Retinal pigment epithelial cell (primary cell): ENCODE measurements around the gene RAN.
"Not testable (repeated sequence)": the region's sequence is repeated elsewhere in the genome, so short reads cannot be mapped to it uniquely, and the experiment has no call there.

Source experiments
- DNase-seq: peaks from one replicate; pipeline ENCODE4 v3.0.0-alpha.2; 2010; ENCODE audit warnings: low read depth
- H3K4me3 ChIP-seq: 2 replicates; pipeline ENCODE4 v1.5.1; 2011; ENCODE audit warnings: mild to moderate bottlenecking, low read length, control low read depth, moderate library complexity
- CTCF ChIP-seq: conservative IDR thresholded peaks from 2 replicates; pipeline ENCODE4 v1.5.1; 2011; ENCODE audit warnings: low read depth, low read length, control low read depth, inconsistent platforms

The RAN gene

DNA sequence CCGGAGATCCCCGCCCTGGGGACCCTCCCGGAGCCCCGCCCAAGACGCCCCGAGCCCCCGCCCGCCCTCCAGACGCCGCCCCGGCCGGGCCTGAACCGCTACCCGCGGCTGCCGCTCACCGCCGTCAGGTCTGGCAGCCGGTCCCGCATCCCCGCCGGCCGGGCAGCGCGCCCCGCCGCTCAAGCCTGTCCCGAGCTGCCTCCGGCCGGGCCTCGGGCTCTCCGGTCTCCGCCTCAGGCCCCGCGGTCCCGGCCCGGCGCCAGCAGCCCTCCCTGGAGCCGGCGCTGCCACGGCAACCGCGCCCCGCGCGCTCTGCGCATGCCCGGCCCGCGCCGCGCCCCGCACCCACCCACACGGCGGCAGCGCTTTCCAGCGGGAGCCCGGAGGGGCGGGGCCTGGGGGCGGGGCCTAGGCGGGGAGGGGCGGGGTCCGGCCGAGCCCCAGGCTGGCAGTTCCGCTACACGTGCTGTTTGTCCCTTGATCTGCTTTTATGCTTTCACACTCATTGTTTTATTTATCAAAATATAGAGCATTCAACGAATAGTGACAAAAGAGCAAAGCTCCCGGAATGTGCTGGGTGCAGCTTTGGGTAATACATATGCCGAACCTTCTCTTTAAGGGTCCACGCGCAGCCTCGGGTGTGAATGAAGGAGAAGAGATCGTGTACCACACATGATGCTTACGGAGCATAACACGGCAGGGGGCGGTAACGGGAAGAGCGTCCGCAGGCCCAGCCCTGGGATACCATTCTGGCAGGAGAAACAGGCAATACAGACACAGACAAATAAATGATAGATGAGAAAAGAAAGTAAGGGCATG is 32.7 kb upstream of the RAN start, which contains the start of gene STX2:
Gene STX2, minus strand, starts transcription at position 300 of the 819 bp plus-strand sequence. Its CDS starts 151 bp downstream, at position 149.
- H3K4me3 ChIP-seq: peak within 1 kb of the TSS; percentile 79
- peak; percentile 12 for DNase-seq
- peak; percentile 40 for TF ChIP-seq CTCF

DNA sequence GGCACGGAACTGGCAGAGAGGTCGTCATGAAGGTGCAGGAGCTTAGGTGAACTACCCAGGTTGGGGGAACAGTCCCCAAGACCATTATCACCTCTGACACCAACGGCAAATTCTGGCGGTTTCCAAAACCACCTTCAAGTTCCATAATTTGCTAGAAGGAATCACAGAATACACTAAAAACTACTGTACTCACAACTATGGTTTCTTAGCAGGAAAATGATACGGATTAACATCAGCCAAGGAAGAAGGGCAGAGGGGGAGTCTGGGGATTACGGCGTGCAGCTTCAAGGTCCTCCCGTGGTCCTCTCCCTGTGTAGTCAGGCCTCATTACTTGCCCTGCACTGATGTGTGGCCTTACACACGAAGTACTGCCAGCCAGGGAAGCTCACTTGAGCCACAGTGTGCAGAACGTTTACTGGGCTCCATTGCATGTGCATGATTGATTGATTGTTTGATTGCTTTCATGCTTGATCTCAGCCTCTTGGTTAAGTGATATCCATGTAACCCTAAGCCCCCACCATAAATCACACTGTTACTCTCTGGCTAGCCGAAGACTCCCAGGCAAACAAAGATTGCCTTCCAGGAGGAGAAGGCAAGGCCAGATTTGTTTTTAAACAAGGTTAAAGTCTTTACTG is 32.0 kb upstream of the RAN start:
- DNase-seq: no peak
- no peak for TF ChIP-seq CTCF
- peak overlapping the region; percentile 48 for H3K4me3 ChIP-seq

- H3K4me3 ChIP-seq: no peak overlapping the region
- no peak for DNase-seq
- TF ChIP-seq CTCF: no peak
Measured at GRCh38 chr12:130846369-130846768, 25.5 kb upstream of the RAN start.

DNA sequence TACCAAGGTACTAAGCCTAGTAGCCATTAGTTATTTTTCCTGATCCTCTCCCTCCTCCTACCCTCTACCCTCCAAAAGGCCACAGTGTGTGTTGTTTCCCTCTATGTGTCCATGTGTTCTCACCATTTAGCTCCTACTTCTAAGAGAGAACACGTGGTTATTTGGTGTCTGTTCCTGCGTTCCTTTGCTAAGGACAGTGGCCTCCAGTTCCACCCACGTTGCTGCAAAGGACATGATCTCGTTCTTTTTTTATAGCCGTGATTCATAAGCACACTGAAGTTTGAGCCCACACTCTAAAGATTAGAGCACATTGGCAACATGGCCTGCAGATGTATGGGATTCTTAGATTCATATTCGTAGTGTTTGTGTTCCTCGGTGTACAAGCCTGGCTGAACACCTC is 24.8 kb upstream of the RAN start:
- DNase-seq: no peak
- no peak overlapping the region for H3K4me3 ChIP-seq

GRCh38 chr12:130848105-130848504 is 23.8 kb upstream of the RAN start:
- DNase-seq, H3K4me3 ChIP-seq: not testable (repeated sequence)

More for the DNA sequence above, 24.8 kb upstream of the RAN start:
- no peak for TF ChIP-seq CTCF

GRCh38 chr12:130848785-130849305 is 23.0 kb upstream of the RAN start:
- not testable (repeated sequence) for H3K4me3 ChIP-seq, DNase-seq

DNA sequence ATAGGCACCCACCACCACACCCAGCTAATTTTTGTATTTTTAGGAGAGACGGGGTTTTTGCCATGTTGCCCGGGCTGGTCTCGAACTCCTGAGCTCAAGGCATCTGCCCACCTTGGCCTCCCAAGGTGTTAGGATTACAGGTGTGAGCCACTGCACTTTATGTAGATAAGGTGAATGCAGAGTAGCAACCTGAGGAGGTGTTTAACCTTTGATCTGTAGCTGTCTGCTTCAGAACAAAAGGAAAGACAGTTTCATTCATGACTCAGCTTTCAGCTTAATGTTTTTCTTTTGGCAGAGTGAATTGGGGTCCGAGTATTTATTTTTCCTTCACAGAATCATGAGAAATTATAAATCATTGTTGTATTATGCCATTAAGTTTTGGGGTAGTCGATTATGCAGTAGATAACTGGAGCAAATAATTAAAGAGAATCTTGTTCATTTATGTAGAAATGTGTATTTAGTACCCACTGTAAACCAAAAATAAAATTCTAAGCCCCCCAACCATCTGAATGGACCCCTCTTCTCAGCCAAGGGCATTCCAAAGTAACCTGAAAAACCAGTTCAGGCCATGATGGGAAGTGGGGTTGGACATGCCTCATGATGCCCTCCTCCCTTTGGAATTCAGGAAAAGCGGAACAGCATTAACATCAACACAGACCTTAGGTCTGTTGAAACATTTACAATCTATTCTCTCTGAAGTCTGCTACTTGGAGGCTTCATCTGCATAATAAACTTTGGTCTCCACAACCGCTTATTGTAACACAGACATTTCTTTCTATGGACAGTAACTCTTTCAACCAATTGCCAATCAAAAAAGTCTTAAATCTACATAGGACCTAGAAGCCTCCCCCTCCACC is 22.1 kb upstream of the RAN start:
- no peak for DNase-seq
- no peak for TF ChIP-seq CTCF
- H3K4me3 ChIP-seq: no peak overlapping the region
